IMR-90 (cell line): ENCODE measurements around the gene DCUN1D3. TPM values are rescaled to one million over a fixed set of nuclear protein-coding genes. Genes with fewer than 3 reads are reported as not detected.

Experiments used
- ATAC-seq: fragments of 200-7000 bp; cut with Tn5 transposase; 2 replicates; pipeline ENCODE4 v1.9.1; 2020; ENCODE audit warnings: low read depth, mild to moderate bottlenecking, moderate library complexity
- BruUV-seq: library from RNA; stranded (reverse); fragments of 400-500 nt; replicated peaks from 2 replicates; lab custom pipeline; 2021; lab: Mats Ljungman, UMichigan
- CTCF ChIA-PET: fragments of 300-600 bp; formaldehyde crosslinking; extraction: SDS; loops from one replicate; lab custom pipeline; 2021; ENCODE audit warnings: antibody characterized with exemption; lab: Yijun Ruan, JAX
- POLR2A ChIA-PET: fragments of 300-600 bp; sonication (Branson Sonifier 250); formaldehyde crosslinking; loops from one replicate; lab custom pipeline; 2022; ENCODE audit warnings: antibody characterized with exemption; ENCODE audit not compliant: unreplicated experiment; lab: Charles Lee
- DNase-seq: peaks from one replicate; pipeline ENCODE4 v3.0.0; 2013
- H2AFZ ChIP-seq: replicated peaks from 2 replicates; pipeline ENCODE3; 2013; ENCODE audit warnings: low read length, mild to moderate bottlenecking; ENCODE audit not compliant: poor library complexity
- H2AK5ac ChIP-seq: 2 replicates; pipeline ENCODE4 v1.6.1; 2013; ENCODE audit warnings: low read depth, low read length, inconsistent platforms
- H2AK9ac ChIP-seq: replicated peaks from 2 replicates; pipeline ENCODE3; 2013; ENCODE audit warnings: mild to moderate bottlenecking, low read depth, low read length, moderate library complexity; ENCODE audit not compliant: poor library complexity
- H2BK120ac ChIP-seq: 2 replicates; pipeline ENCODE4 v1.6.1; 2013; ENCODE audit warnings: low read depth, low read length, inconsistent platforms
- H2BK15ac ChIP-seq: 3 replicates; pipeline ENCODE4 v1.6.1; 2013; ENCODE audit warnings: low read depth, low read length, inconsistent platforms
- H2BK20ac ChIP-seq: 2 replicates; pipeline ENCODE4 v1.6.1; 2013; ENCODE audit warnings: low read depth, mild to moderate bottlenecking, inconsistent platforms, low read length, moderate library complexity
- H2BK5ac ChIP-seq: 2 replicates; pipeline ENCODE4 v1.6.1; 2013; ENCODE audit warnings: mild to moderate bottlenecking, low read depth, low read length, inconsistent platforms; ENCODE audit not compliant: poor library complexity, severe bottlenecking
- H3K14ac ChIP-seq: replicated peaks from 2 replicates; pipeline ENCODE4 v1.6.1; 2013; ENCODE audit warnings: low read depth, low read length, inconsistent platforms
- H3K18ac ChIP-seq: 2 replicates; pipeline ENCODE4 v1.6.1; 2013; ENCODE audit warnings: low read depth, low read length, control low read depth
- H3K23ac ChIP-seq: 2 replicates; pipeline ENCODE4 v1.6.1; 2013; ENCODE audit warnings: low read depth, low read length, inconsistent platforms
- H3K27ac ChIP-seq: 2 replicates; pipeline ENCODE4 v1.5.1; 2013; ENCODE audit warnings: mild to moderate bottlenecking, control low read depth, low read length; ENCODE audit not compliant: insufficient read depth
- H3K27me3 ChIP-seq: 2 replicates; pipeline ENCODE4 v1.6.1; 2013; ENCODE audit warnings: low read length; ENCODE audit not compliant: control insufficient read depth, insufficient read depth
- H3K36me3 ChIP-seq: 2 replicates; pipeline ENCODE4 v1.6.1; 2013; ENCODE audit warnings: low read length, mixed read lengths; ENCODE audit not compliant: control insufficient read depth, insufficient read depth
- H3K4ac ChIP-seq: 2 replicates; pipeline ENCODE4 v1.6.1; 2013; ENCODE audit warnings: low read depth, low read length, inconsistent platforms
- H3K4me1 ChIP-seq: 2 replicates; pipeline ENCODE4 v1.6.1; 2013; ENCODE audit warnings: low read length, mixed read lengths; ENCODE audit not compliant: control insufficient read depth, insufficient read depth
- H3K4me2 ChIP-seq: 2 replicates; pipeline ENCODE4 v1.6.1; 2013; ENCODE audit warnings: low read depth, mild to moderate bottlenecking, control low read depth, low read length, moderate library complexity
- H3K4me3 ChIP-seq: 2 replicates; pipeline ENCODE4 v1.5.1; 2013; ENCODE audit warnings: low read depth, mild to moderate bottlenecking, control low read depth, low read length, moderate library complexity; ENCODE audit not compliant: insufficient read depth
- H3K56ac ChIP-seq: 2 replicates; pipeline ENCODE4 v1.6.1; 2013; ENCODE audit warnings: low read length, inconsistent platforms; ENCODE audit not compliant: insufficient read depth; ENCODE audit errors: extremely low read depth
- H3K79me1 ChIP-seq, 2 experiments: 2 replicates each; pipeline ENCODE4 v1.6.1; 2013; ENCODE audit warnings: low read length in 2 of 2, inconsistent platforms in 1 of 2, low read depth in 1 of 2
- H3K9ac ChIP-seq: 2 replicates; pipeline ENCODE4 v1.6.1; 2013; ENCODE audit warnings: low read depth, low read length, control low read depth
- H3K9me1 ChIP-seq: 2 replicates; pipeline ENCODE4 v1.6.1; 2013; ENCODE audit warnings: low read length, inconsistent platforms; ENCODE audit not compliant: insufficient read depth
- H3K9me3 ChIP-seq: 2 replicates; pipeline ENCODE4 v1.6.1; 2013; ENCODE audit warnings: low read length; ENCODE audit not compliant: control insufficient read depth, insufficient read depth
- H4K20me1 ChIP-seq: 2 replicates; pipeline ENCODE4 v1.6.1; 2013; ENCODE audit warnings: low read length, inconsistent platforms; ENCODE audit not compliant: insufficient read depth
- H4K5ac ChIP-seq: 2 replicates; pipeline ENCODE4 v1.6.1; 2013; ENCODE audit warnings: mild to moderate bottlenecking, low read depth, low read length, control low read depth
- H4K8ac ChIP-seq, 2 experiments: 2 replicates each; pipeline ENCODE4 v1.6.1; 2013; ENCODE audit warnings: low read depth in 2 of 2, low read length in 2 of 2, control low read depth in 1 of 2, inconsistent platforms in 1 of 2
- H4K91ac ChIP-seq: 2 replicates; pipeline ENCODE4 v1.6.1; 2013; ENCODE audit warnings: low read depth, low read length, inconsistent platforms; ENCODE audit not compliant: insufficient read depth
- BHLHE40 ChIP-seq: fragments of 150-350 bp; IDR thresholded peaks from 2 replicates; pipeline ENCODE4 v1.6.1; 2016; ENCODE audit warnings: mild to moderate bottlenecking, low read depth, low read length
- CEBPB ChIP-seq: IDR thresholded peaks from 2 replicates; pipeline ENCODE4 v1.6.1; 2012; ENCODE audit warnings: low read depth, low read length, improper control_type of control experiment
- CHD1 ChIP-seq: IDR thresholded peaks from 2 replicates; pipeline ENCODE4 v1.6.1; 2012; ENCODE audit warnings: low read depth, low read length, improper control_type of control experiment
- CTCF ChIP-seq: conservative IDR thresholded peaks from 2 replicates; pipeline ENCODE4 v1.5.1; 2012; ENCODE audit warnings: mild to moderate bottlenecking, low read depth, low read length, improper control_type of control experiment
- ELK1 ChIP-seq: fragments of 150-350 bp; IDR thresholded peaks from 2 replicates; pipeline ENCODE4 v1.6.1; 2016; ENCODE audit warnings: low read depth, mild to moderate bottlenecking, low read length, moderate library complexity, borderline replicate concordance
- FOS ChIP-seq: fragments of 150-350 bp; IDR thresholded peaks from 2 replicates; pipeline ENCODE4 v1.6.1; 2016; ENCODE audit warnings: low read depth, low read length
- MAFK ChIP-seq: IDR thresholded peaks from 2 replicates; pipeline ENCODE4 v1.6.1; 2012; ENCODE audit warnings: low read depth, low read length, improper control_type of control experiment
- MAZ ChIP-seq: IDR thresholded peaks from 2 replicates; pipeline ENCODE4 v1.6.1; 2012; ENCODE audit warnings: low read depth, mild to moderate bottlenecking, low read length, improper control_type of control experiment, moderate library complexity, borderline replicate concordance
- MXI1 ChIP-seq: IDR thresholded peaks from 2 replicates; pipeline ENCODE4 v1.6.1; 2012; ENCODE audit warnings: low read depth, mild to moderate bottlenecking, low read length, moderate library complexity, borderline replicate concordance
- NFE2L2 ChIP-seq: fragments of 150-350 bp; IDR thresholded peaks from 2 replicates; pipeline ENCODE4 v1.6.1; 2016; ENCODE audit warnings: low read depth, mild to moderate bottlenecking, low read length
- POLR2A ChIP-seq: IDR thresholded peaks from 2 replicates; pipeline ENCODE4 v1.6.1; 2012; ENCODE audit warnings: mild to moderate bottlenecking, low read depth, low read length
- RAD21 ChIP-seq: IDR thresholded peaks from 2 replicates; pipeline ENCODE4 v1.6.1; 2012; ENCODE audit warnings: low read length, improper control_type of control experiment
- RCOR1 ChIP-seq: IDR thresholded peaks from 2 replicates; pipeline ENCODE4 v1.6.1; 2012; ENCODE audit warnings: mild to moderate bottlenecking, low read length, improper control_type of control experiment; ENCODE audit not compliant: insufficient replicate concordance
- RFX5 ChIP-seq: IDR thresholded peaks from 2 replicates; pipeline ENCODE4 v1.8.0; 2012; ENCODE audit warnings: low read depth, mild to moderate bottlenecking, low read length, moderate library complexity
- SMC3 ChIP-seq: fragments of 150-350 bp; IDR thresholded peaks from 2 replicates; pipeline ENCODE4 v1.6.1; 2016; ENCODE audit warnings: low read depth, mild to moderate bottlenecking, antibody characterized with exemption, low read length, moderate library complexity
- WGBS, 2 experiments: methylation state at CpG; one replicate each; pipeline versions ENCODE4 v1.1.5 to v1.1.7; 2013; ENCODE audit warnings: missing lambda C conversion rate in 2 of 2; ENCODE audit not compliant: insufficient read length in 1 of 2; ENCODE audit errors: extremely low coverage in 2 of 2; 5-methylcytosine and 5-hydroxymethylcytosine counted together
- dilution Hi-C: fragments of 300-500 bp; cut with HindIII; formaldehyde crosslinking; loops from one replicate; pipeline ENCODE4 v1.14.3; 2018; ENCODE audit warnings: low sequenced_read_pairs; ENCODE audit not compliant: unreplicated experiment
- in situ Hi-C: fragments of 300-500 bp; cut with MboI; formaldehyde crosslinking; loops from 3 replicates; pipeline ENCODE4 v1.14.3; 2019; ENCODE audit warnings: low sequenced_read_pairs, inconsistent platforms, mixed read lengths
- intact Hi-C: fragments of 100-400 bp; cut with micrococcal nuclease; formaldehyde crosslinking; loops from 2 replicates; pipeline ENCODE4 v1.10.0; 2022
- polyA plus RNA-seq, 3 experiments: library from polyadenylated mRNA; depleted of rRNA; stranded (reverse); fragments of >200 nt; gene quantifications; 2 replicates each; pipeline ENCODE4 v1.2.3, GENCODE V29; 2012; ENCODE audit warnings: low replicate concordance in 1 of 3
- total RNA-seq: library from RNA; depleted of rRNA; stranded (reverse); fragments of >200 nt; gene quantifications from 2 replicates; pipeline ENCODE4 v1.2.3, GENCODE V29; 2012
- TF ChIP-seq, protein P1 (sequence below): fragments of 150-350 bp; IDR thresholded peaks from 2 replicates; pipeline ENCODE4 v1.6.1; 2017; ENCODE audit warnings: mild to moderate bottlenecking, antibody characterized with exemption, low read length, low read depth

DCUN1D3 gene
- total and polyA plus RNA-seq, 2 of the 4 experiments (the other 2 are of a cell fraction), result 8.1 to 42.3 TPM

GRCh38 chr16:20881503-20881878, 18.7 kb downstream of the DCUN1D3 start:
- H3K27ac ChIP-seq, result no peak overlapping the region
- in situ Hi-C loops (no loop called here), intact Hi-C loops (no loop called here), dilution Hi-C loops (no loop called here)
- peaks cover 26 to 86% of the 10 kb centered on the region in 2 experiments for H3K79me1 ChIP-seq
- no peak overlapping the region for H2AFZ ChIP-seq
- no peak for DNase-seq
- no TSS peak for BruUV-seq
- no peak overlapping the region for H3K4ac ChIP-seq
- H3K4me3 ChIP-seq, result no peak overlapping the region
- H3K27me3 ChIP-seq, result no peaks in the 10 kb centered on the region
- no peak overlapping the region for H2AK9ac ChIP-seq
- H4K5ac ChIP-seq, result no peak overlapping the region
- no peak overlapping the region for H4K8ac ChIP-seq
- H3K4me2 ChIP-seq, result peak overlapping the region; percentile 37; the same call in 1 of the 2 replicates
- H3K36me3 ChIP-seq, result no peaks in the 10 kb centered on the region
- no peak overlapping the region for H2BK20ac ChIP-seq
- H2BK15ac ChIP-seq, result no peak overlapping the region
- no peak overlapping the region for H3K56ac ChIP-seq
- H2BK5ac ChIP-seq, result peak overlapping the region; percentile 53
- ChIA-PET CTCF (interaction anchor here (0.6 kb wide), 1 partner anchor 13 kb away, joined by 3 read pairs; no protein-coding TSS in a partner anchor), POLR2A (no interaction called here)
- H3K18ac ChIP-seq, result peak overlapping the region; percentile 18; the same call in 1 of the 2 replicates
- peaks cover 27% of the 10 kb centered on the region for H3K9me1 ChIP-seq
- TF ChIP-seq FOS (no peak), ELK1 (no peak), RCOR1 (no peak), CTCF (no peak), SMC3 (no peak), CHD1 (no peak), MAZ (no peak), RAD21 (no peak), CEBPB (no peak), BHLHE40 (no peak), MXI1 (no peak), NFE2L2 (no peak), POLR2A (no peak), RFX5 (no peak), MAFK (no peak)
- TF ChIP-seq, protein P1, sequence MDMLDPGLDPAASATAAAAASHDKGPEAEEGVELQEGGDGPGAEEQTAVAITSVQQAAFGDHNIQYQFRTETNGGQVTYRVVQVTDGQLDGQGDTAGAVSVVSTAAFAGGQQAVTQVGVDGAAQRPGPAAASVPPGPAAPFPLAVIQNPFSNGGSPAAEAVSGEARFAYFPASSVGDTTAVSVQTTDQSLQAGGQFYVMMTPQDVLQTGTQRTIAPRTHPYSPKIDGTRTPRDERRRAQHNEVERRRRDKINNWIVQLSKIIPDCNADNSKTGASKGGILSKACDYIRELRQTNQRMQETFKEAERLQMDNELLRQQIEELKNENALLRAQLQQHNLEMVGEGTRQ, result no peak
- WGBS, 2 experiments, result 82% methylated on average over 3 of the region's 6 CpGs; no CpG with 5 or more reads in 1 of the 2 experiments
- H3K4me1 ChIP-seq, result peaks cover 19% of the 10 kb centered on the region
- no peak overlapping the region for H2BK120ac ChIP-seq
- H3K14ac ChIP-seq, result peak overlapping the region; percentile 5; the same call in 1 of the 2 replicates
- no peak overlapping the region for H4K91ac ChIP-seq
- peaks cover 61% of the 10 kb centered on the region; the same call in 1 of the 2 replicates for H4K20me1 ChIP-seq
- ATAC-seq, result no peak
- peak overlapping the region; percentile 0; the same call in 1 of the 2 replicates for H2AK5ac ChIP-seq
- H3K9me3 ChIP-seq, result no peaks in the 10 kb centered on the region
- H3K9ac ChIP-seq, result no peak overlapping the region
- peak overlapping the region; percentile 41 for H3K23ac ChIP-seq
